ENCODE measurements around the gene DNAJA3.

- TF ChIP-seq POLR2A (IDR thresholded peaks at IDR 0.05) (no peak), CTCF (IDR thresholded peaks at IDR 0.05) (no peak)
Observed at GRCh38 chr16:4494746-4495490, 69.2 kb downstream of the DNAJA3 start.
